OCI-LY1 (cell line): ENCODE results near the gene TERT.

Experiments
- H2AFZ ChIP-seq: fragments of 200-600 bp; sonication (generic), shearing (Covaris generic); 2 replicates; pipeline ENCODE4 v1.6.0; 2014; ENCODE audit warnings: antibody characterized with exemption, mild to moderate bottlenecking, low read length
- H3F3A ChIP-seq: fragments of 200-600 bp; sonication (generic), shearing (Covaris generic); 2 replicates; pipeline ENCODE4 v1.6.0; 2014; ENCODE audit warnings: mild to moderate bottlenecking, antibody characterized with exemption, low read length, moderate library complexity; ENCODE audit not compliant: insufficient read depth
- H3K27ac ChIP-seq: fragments of 200-600 bp; sonication (generic); 2 replicates; pipeline ENCODE4 v1.5.1; 2014; ENCODE audit warnings: low read length, mixed run types, mild to moderate bottlenecking, low read depth; ENCODE audit not compliant: poor library complexity, severe bottlenecking
- H3K27me3 ChIP-seq: fragments of 200-600 bp; sonication (generic); 2 replicates; pipeline ENCODE4 v1.6.0; 2014; ENCODE audit warnings: antibody characterized with exemption, mild to moderate bottlenecking, low read length, moderate library complexity; ENCODE audit not compliant: insufficient read depth
- H3K36me3 ChIP-seq: fragments of 200-600 bp; sonication (generic); 2 replicates; pipeline ENCODE4 v1.6.1; 2014; ENCODE audit warnings: mild to moderate bottlenecking, antibody characterized with exemption, low read length, moderate library complexity, mixed read lengths; ENCODE audit not compliant: insufficient read depth
- H3K4me1 ChIP-seq: fragments of 200-600 bp; sonication (generic); 2 replicates; pipeline ENCODE4 v1.5.1; 2014; ENCODE audit warnings: mild to moderate bottlenecking, low read length, moderate library complexity; ENCODE audit not compliant: insufficient read depth, severe bottlenecking
- H3K4me2 ChIP-seq: fragments of 200-600 bp; sonication (generic), shearing (Covaris generic); 2 replicates; pipeline ENCODE4 v1.6.1; 2014; ENCODE audit warnings: low read length
- H3K4me3 ChIP-seq: fragments of 200-600 bp; sonication (generic); 2 replicates; pipeline ENCODE4 v1.5.1; 2014; ENCODE audit warnings: low read length, low read depth, mild to moderate bottlenecking, mixed read lengths; ENCODE audit not compliant: poor library complexity, severe bottlenecking
- H3K79me2 ChIP-seq: fragments of 200-600 bp; shearing (Covaris generic); 2 replicates; pipeline ENCODE4 v1.6.1; 2016; ENCODE audit warnings: mixed run types, low read length, mixed read lengths; ENCODE audit not compliant: insufficient read depth
- H3K9ac ChIP-seq: fragments of 200-600 bp; sonication (generic), shearing (Covaris generic); 2 replicates; pipeline ENCODE4 v1.6.1; 2014; ENCODE audit warnings: mild to moderate bottlenecking, low read length, mixed read lengths
- H3K9me2 ChIP-seq: fragments of 200-600 bp; sonication (generic), shearing (Covaris generic); 2 replicates; pipeline ENCODE4 v1.6.1; 2014; ENCODE audit warnings: low read depth, mild to moderate bottlenecking, low read length, mixed read lengths
- H3K9me3 ChIP-seq: fragments of 200-600 bp; shearing (Covaris generic); 2 replicates; pipeline ENCODE4 v1.6.1; 2014; ENCODE audit warnings: low read length, mixed read lengths
- H4K20me1 ChIP-seq: fragments of 200-600 bp; sonication (generic), shearing (Covaris generic); 2 replicates; pipeline ENCODE4 v1.6.0; 2016; ENCODE audit warnings: mild to moderate bottlenecking, low read length; ENCODE audit not compliant: insufficient read depth
- CTCF ChIP-seq: fragments of 200-600 bp; sonication (generic), shearing (Covaris generic); IDR thresholded peaks from 2 replicates; pipeline ENCODE4 v1.5.1; 2017; ENCODE audit warnings: mild to moderate bottlenecking, antibody characterized with exemption, low read length, moderate library complexity, mixed read lengths
- EZH2 ChIP-seq: fragments of 200-600 bp; sonication (generic), shearing (Covaris generic); IDR thresholded peaks from 2 replicates; pipeline ENCODE4 v1.8.0; 2017; ENCODE audit warnings: borderline replicate concordance, mixed run types, mild to moderate bottlenecking, antibody characterized with exemption, low read length, moderate library complexity, mixed read lengths

TERT gene

DNA sequence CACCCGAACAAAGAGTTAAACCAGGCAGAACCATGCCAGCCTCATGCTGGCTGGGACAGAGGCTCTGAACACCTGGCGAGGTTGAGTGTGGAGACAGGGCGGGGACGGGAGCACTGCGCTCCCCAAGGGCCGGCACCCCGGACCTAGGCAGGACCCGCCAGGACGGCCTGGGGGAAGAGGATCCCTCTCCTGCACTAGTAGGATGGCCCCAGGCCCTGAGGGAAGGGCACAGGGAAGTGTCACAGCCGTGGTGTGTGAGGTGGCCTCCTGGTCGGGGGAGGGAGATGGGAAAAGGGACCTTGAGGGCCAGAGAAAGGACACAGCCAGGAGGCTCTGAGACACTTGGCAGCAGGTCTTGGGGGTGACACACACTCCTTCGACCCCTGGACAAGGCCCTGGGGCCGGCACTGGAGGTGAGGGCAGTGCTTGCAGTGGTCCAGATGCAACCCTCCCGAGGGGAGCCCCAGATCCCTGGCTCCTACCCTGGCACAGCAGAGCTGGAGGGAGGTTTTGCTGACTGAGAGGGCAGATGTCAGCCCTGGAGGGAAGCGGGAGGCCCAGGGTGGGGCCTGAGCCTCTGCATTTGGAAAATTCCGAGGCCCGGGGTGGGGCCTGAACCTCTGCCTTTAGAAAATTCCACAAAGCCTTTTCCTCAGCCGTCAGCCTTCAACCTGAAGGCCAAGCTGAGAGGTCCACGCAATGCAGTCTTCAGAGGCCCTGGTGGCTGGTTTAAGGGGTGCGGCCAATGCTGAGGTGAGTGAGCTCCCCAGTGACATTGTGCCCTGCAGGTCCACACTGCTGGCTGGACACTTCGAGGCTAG, 24.8 kb upstream of the TERT start:
- H3K27ac ChIP-seq = peak overlapping the region; percentile 100

GRCh38 chr5:1318659-1319251, 23.9 kb upstream of the TERT start:
- H3K9me3 ChIP-seq = no peaks in the 10 kb centered on the region
- peaks cover 42% of the 10 kb centered on the region for H3K4me1 ChIP-seq
- no peaks in the 10 kb centered on the region for H3K27me3 ChIP-seq
- no peaks in the 10 kb centered on the region for H3K9me2 ChIP-seq
- no peak overlapping the region for H3K4me3 ChIP-seq
- no peak overlapping the region for H3K9ac ChIP-seq
- H3F3A ChIP-seq = peaks cover 18% of the 10 kb centered on the region
- H2AFZ ChIP-seq = no peak overlapping the region
- peak overlapping the region; percentile 100 for H3K27ac ChIP-seq
- no peaks in the 10 kb centered on the region for H3K79me2 ChIP-seq
- TF ChIP-seq CTCF = no peak
- TF ChIP-seq EZH2 = no peak
- H4K20me1 ChIP-seq = no peaks in the 10 kb centered on the region
- H3K36me3 ChIP-seq = peaks cover 66% of the 10 kb centered on the region
- H3K4me2 ChIP-seq = no peak overlapping the region

More for the DNA sequence above, 24.8 kb upstream of the TERT start:
- H3K36me3 ChIP-seq = peaks cover 75% of the 10 kb centered on the region
- no peaks in the 10 kb centered on the region for H3K79me2 ChIP-seq
- TF ChIP-seq CTCF (no peak), EZH2 (no peak)
- no peaks in the 10 kb centered on the region for H3K27me3 ChIP-seq
- H3K9me2 ChIP-seq = no peaks in the 10 kb centered on the region
- peaks cover 33% of the 10 kb centered on the region for H3K4me1 ChIP-seq
- H4K20me1 ChIP-seq = no peaks in the 10 kb centered on the region
- H3F3A ChIP-seq = peaks cover 16% of the 10 kb centered on the region
- H3K9me3 ChIP-seq = no peaks in the 10 kb centered on the region
- H3K4me2 ChIP-seq = no peak overlapping the region
- H3K4me3 ChIP-seq = no peak overlapping the region
- H3K9ac ChIP-seq = no peak overlapping the region
- H2AFZ ChIP-seq = no peak overlapping the region

DNA sequence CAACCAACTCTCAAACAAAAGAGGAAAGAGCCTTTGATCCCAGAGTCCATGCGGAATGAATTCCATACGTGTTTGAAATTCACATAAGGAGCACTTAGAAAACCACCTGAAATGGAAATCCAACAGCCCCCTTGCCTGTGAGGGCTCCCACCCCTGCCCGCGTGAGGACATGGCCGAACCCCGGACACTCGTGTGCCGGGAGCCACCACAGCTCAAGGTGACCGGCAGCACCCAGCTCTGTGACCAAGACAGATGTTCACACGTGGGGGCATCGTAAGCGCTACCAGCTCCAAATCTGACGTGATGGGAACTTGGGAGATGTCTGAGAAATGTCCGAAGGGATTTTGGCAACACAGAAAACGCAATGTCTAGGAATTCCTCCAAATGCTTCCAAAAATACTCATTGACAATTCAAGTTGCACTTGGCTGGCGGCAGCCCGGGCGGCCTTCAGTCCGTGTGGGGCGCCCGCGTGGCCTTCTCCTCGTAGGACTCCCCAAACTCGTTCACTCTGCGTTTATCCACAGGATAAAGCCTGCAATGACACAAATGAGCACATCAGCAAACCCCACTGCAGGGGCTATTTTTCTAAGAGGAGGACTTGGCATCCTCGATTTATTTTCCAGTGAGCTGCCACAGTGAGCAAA, 23.2 kb upstream of the TERT start:
- H3K36me3 ChIP-seq = peaks cover 59% of the 10 kb centered on the region
- peaks cover 49% of the 10 kb centered on the region for H3K4me1 ChIP-seq
- no peaks in the 10 kb centered on the region for H3K9me2 ChIP-seq
- H3K27ac ChIP-seq = peak overlapping the region; percentile 100
- no peaks in the 10 kb centered on the region for H3K79me2 ChIP-seq
- H4K20me1 ChIP-seq = no peaks in the 10 kb centered on the region
- no peaks in the 10 kb centered on the region for H3K27me3 ChIP-seq
- no peaks in the 10 kb centered on the region for H3K9me3 ChIP-seq
- no peak overlapping the region for H3K9ac ChIP-seq
- no peak for TF ChIP-seq EZH2
- no peak for TF ChIP-seq CTCF
- H2AFZ ChIP-seq = no peak overlapping the region
- no peak overlapping the region for H3K4me3 ChIP-seq
- H3K4me2 ChIP-seq = no peak overlapping the region
- peaks cover 18% of the 10 kb centered on the region for H3F3A ChIP-seq
